ENCODE results near the gene SIMC1. TPM values are rescaled to one million over a fixed set of nuclear protein-coding genes. Genes with fewer than 3 reads are reported as not detected.
"Not testable (repeated sequence)": the region's sequence is repeated elsewhere in the genome, so short reads cannot be mapped to it uniquely, and the experiment has no call there.

The SIMC1 gene
- total and polyA plus RNA-seq, 5 experiments from 2014 or later = 2.4 to 23.0 (median 11.1) TPM

DNA sequence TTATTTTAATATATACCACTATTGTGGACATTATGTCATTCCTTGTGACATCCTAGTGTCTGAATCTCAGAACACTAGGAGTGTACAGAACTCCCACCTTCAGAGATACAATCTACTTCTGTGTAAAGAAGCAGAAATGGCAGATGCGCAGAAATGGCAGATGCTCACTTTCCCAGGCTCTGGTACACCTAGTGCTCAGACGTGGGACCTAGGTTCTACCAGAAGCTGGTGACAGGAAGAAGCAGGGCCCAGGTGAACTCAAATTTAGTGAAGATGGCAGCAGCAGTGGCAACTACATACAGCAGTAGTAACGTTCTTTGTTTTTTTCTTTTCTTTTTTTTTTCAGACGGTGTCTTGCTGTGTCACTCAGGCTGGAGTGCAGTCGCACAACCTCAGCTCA is 22.5 kb downstream of the SIMC1 start:
- DNase-seq, H3K27me3 Mint-ChIP-seq, POLR2A ChIA-PET, H3K4me1 Mint-ChIP-seq, ATAC-seq, H3K27ac Mint-ChIP-seq, H3K4me3 Mint-ChIP-seq, H3K9me3 Mint-ChIP-seq: not testable (repeated sequence)
- peaks cover 0 to 20% (median 9%) of the 10 kb centered on the region in 3 donors for H3K36me3 Mint-ChIP-seq

DNA sequence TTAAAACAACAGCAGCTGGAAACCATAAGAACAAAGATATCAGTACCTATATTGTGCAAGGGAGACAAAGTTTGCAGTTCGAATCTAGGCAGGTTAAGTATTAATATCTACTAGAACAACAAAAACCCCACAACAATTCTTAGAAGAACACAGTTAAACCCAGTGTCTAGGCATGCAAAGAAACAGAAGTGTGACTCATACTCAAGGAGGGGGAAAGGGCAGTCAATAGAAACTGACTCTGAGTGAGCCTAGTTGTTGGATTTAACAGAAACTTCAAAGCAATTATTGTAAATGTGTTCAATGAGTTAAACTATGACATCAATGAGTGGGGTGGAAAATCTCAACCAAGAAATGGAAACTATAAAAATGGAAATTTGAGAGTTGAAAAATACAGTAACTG is 28.2 kb downstream of the SIMC1 start:
- POLR2A ChIA-PET, H3K27me3 Mint-ChIP-seq: not testable (repeated sequence)

DNA sequence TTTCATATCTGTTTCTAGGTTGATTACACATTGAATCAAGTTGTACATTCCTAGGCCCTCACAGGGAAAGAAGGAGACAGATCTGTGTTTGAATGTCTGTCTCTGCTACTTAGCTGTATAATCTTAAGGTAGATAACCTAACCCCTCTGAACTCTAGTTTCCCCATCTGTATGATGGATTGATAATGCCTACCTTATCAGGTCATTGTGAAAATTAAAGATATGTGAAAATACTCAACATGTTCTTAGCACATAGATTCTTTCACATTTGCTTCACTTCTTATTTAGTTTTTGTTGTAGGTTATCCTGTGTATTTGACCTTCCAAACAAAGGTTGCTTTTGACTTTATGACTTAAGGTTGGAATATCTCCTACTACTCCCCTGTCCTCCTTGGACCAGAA is 50.8 kb downstream of the SIMC1 start:
- ATAC-seq, H3K9me3 Mint-ChIP-seq, H3K36me3 Mint-ChIP-seq, POLR2A ChIA-PET, H3K27ac Mint-ChIP-seq, H3K4me1 Mint-ChIP-seq, DNase-seq, H3K27me3 Mint-ChIP-seq, H3K4me3 Mint-ChIP-seq: not testable (repeated sequence)

More for the DNA sequence above, 28.2 kb downstream of the SIMC1 start:
- H3K9me3 Mint-ChIP-seq, DNase-seq, H3K4me3 Mint-ChIP-seq, H3K27ac Mint-ChIP-seq, H3K4me1 Mint-ChIP-seq, ATAC-seq: not testable (repeated sequence)
- H3K36me3 Mint-ChIP-seq = peaks cover 0 to 26% (median 15%) of the 10 kb centered on the region in 3 donors

DNA sequence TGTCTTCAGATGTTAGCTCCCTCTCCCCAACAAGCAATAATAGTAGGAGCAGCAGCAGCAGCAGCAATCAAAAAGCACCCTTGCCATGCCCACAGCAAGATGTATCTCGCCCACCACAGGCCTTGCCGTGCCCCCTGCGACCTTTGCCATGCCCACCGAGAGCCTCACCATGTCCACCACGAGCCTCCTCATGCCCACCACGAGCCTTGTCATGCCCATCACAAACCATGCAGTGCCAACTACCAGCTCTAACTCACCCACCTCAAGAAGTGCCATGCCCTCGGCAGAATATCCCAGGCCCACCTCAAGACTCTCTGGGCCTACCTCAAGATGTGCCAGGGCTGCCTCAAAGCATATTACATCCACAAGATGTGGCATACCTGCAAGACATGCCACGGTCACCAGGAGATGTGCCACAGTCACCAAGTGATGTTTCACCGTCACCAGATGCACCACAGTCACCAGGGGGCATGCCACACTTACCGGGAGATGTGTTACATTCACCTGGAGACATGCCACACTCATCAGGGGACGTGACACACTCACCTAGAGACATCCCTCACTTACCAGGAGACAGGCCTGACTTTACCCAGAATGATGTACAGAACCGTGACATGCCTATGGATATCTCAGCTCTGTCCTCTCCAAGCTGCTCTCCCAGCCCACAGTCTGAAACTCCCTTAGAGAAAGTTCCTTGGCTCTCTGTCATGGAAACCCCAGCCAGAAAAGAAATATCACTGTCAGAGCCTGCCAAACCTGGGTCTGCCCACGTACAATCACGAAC is 52.0 kb downstream of the SIMC1 start:
- H3K4me1 Mint-ChIP-seq, H3K4me3 Mint-ChIP-seq, POLR2A ChIA-PET, ATAC-seq, DNase-seq, H3K9me3 Mint-ChIP-seq, H3K27me3 Mint-ChIP-seq: not testable (repeated sequence)
- H3K36me3 Mint-ChIP-seq = peaks cover 0 to 12% (median 9%) of the 10 kb centered on the region in 3 donors
- peak overlapping the region in 3 of 10 donors; percentile 26 to 86 (median 48) for H3K27ac Mint-ChIP-seq

- H3K9me3 Mint-ChIP-seq, POLR2A ChIA-PET, H3K27ac Mint-ChIP-seq, DNase-seq, H3K4me1 Mint-ChIP-seq, ATAC-seq, H3K27me3 Mint-ChIP-seq, H3K4me3 Mint-ChIP-seq: not testable (repeated sequence)
- H3K36me3 Mint-ChIP-seq = peaks cover 22 to 44% (median 31%) of the 10 kb centered on the region in 3 donors
These were observed 67.1 kb downstream of the SIMC1 start for GRCh38 chr5:176305356-176305755.

DNA sequence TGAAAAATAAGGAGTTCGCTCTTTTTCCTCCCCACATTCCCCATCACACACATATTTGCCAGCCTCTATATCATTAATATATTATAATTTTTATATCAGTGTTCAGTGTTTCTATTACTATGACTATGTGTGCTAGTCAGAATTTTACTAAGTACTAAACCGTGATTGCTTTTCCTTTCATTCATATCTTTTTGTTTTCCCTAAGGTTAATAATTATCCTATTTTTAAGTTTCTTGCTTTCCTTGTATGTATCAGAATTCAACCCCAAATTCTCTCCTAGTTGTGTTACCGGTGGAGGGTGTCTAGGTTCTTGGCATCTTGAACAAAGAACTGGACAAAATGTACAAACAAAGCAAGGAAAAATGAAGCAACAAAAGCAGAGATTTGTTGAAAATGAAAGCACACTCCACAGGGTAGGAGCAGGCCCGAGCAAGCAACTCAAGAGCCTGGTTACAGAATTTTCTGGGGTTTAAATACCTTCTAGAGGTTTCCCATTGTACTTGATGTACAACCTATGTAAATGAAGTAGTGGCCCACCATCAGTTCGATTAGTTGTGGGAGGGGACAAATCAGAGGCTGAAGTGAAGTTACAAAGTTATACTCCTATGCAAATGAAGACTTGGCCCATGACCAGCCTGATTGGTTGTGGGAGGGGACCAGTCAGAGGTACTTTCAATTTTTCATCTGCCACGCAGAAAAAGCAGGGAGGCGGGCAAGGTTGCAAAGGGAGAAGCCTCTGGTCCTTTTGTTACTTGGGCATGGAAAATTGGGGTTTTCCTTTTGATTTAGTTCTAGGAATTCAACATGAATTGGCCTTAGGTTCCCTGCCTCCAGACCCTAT is 79.5 kb downstream of the SIMC1 start:
- DNase-seq = no peak
- H3K36me3 Mint-ChIP-seq = peaks cover 4 to 62% (median 17%) of the 10 kb centered on the region in 3 donors
- POLR2A ChIA-PET = no interaction called here
- H3K27me3 Mint-ChIP-seq = no peaks in the 10 kb centered on the region
- H3K27ac Mint-ChIP-seq = peak overlapping the region in 2 of 10 donors; percentile 8 to 32
- H3K9me3 Mint-ChIP-seq = no peaks in the 10 kb centered on the region
- H3K4me3 Mint-ChIP-seq = no peak overlapping the region
- no peak for ATAC-seq
- no peaks in the 10 kb centered on the region for H3K4me1 Mint-ChIP-seq

GRCh38 chr5:176319827-176320554 is 81.8 kb downstream of the SIMC1 start:
- no peak overlapping the region for H3K4me3 Mint-ChIP-seq
- no peaks in the 10 kb centered on the region for H3K9me3 Mint-ChIP-seq
- POLR2A ChIA-PET = no interaction called here
- ATAC-seq (no peak), DNase-seq (no peak)
- no peaks in the 10 kb centered on the region for H3K4me1 Mint-ChIP-seq
- H3K36me3 Mint-ChIP-seq = peaks cover 4 to 58% (median 22%) of the 10 kb centered on the region in 3 donors
- peak overlapping the region in 3 of 10 donors; percentile 13 to 43 (median 39) for H3K27ac Mint-ChIP-seq
- no peaks in the 10 kb centered on the region for H3K27me3 Mint-ChIP-seq

DNA sequence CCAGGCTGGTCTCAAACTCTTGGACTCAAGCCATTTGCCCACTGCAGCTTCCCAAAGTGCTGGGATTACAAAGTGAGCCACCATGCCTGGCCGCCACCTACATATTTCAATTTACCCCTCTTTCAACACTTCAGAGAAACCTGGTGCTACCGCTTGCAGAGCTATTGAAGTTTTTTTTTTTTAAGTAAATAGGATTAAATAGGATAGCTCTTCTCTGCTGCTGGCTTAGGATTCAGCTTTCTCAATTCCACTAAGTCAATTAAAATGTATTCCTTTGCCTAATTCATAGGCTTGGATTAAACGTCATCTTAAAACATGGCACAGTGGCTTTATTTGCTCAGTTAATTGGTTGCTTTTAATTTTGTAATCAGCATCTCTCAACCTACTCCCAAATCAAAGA is 82.4 kb downstream of the SIMC1 start:
- H3K4me3 Mint-ChIP-seq = no peak overlapping the region
- no peaks in the 10 kb centered on the region for H3K27me3 Mint-ChIP-seq
- DNase-seq (no peak), ATAC-seq (no peak)
- no peaks in the 10 kb centered on the region for H3K4me1 Mint-ChIP-seq
- peaks cover 0 to 54% (median 20%) of the 10 kb centered on the region in 3 donors for H3K36me3 Mint-ChIP-seq
- POLR2A ChIA-PET = no interaction called here
- no peak overlapping the region for H3K27ac Mint-ChIP-seq
- no peaks in the 10 kb centered on the region for H3K9me3 Mint-ChIP-seq

GRCh38 chr5:176334031-176334770 is 96.0 kb downstream of the SIMC1 start:
- H3K27ac Mint-ChIP-seq = peak overlapping the region in 2 of 10 donors; percentile 27 to 71
- no peak overlapping the region for H3K4me3 Mint-ChIP-seq

DNA sequence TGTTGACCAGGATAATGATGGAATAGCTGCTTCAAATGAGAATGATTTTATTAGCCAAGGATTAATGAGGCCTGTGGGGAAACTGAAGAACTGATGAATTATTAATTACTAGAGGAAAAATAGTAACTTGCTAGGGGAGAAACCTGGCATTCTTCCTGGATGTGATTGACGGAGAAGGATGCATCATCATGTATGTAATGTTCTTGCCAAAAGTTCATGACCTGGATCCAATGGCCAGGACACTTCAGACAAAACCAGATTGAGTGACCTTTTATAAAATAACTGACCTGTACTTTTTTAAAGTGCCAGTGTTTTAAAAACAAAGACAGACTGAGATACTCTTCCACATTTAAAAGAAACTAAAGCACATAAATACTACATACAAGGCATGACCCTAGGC is 99.7 kb downstream of the SIMC1 start:
- peaks cover 0 to 2% (median 0%) of the 10 kb centered on the region in 4 donors for H3K4me1 Mint-ChIP-seq
- no peaks in the 10 kb centered on the region for H3K27me3 Mint-ChIP-seq
- POLR2A ChIA-PET = no interaction called here
- ATAC-seq (no peak), DNase-seq (no peak)
- no peak overlapping the region for H3K4me3 Mint-ChIP-seq
- H3K9me3 Mint-ChIP-seq = peaks cover 0 to 13% (median 7%) of the 10 kb centered on the region in 9 donors
- H3K36me3 Mint-ChIP-seq = peaks cover 9 to 46% (median 21%) of the 10 kb centered on the region in 3 donors
- H3K27ac Mint-ChIP-seq = peak overlapping the region in 1 of 10 donors; percentile 43

More at GRCh38 chr5:176334031-176334770, 96.0 kb downstream of the SIMC1 start:
- no peaks in the 10 kb centered on the region for H3K4me1 Mint-ChIP-seq
- POLR2A ChIA-PET = no interaction called here
- DNase-seq = no peak
- H3K9me3 Mint-ChIP-seq = peaks cover 0 to 13% (median 10%) of the 10 kb centered on the region in 9 donors
- ATAC-seq = no peak
- no peaks in the 10 kb centered on the region for H3K27me3 Mint-ChIP-seq
- peaks cover 13 to 51% (median 26%) of the 10 kb centered on the region in 3 donors for H3K36me3 Mint-ChIP-seq

DNA sequence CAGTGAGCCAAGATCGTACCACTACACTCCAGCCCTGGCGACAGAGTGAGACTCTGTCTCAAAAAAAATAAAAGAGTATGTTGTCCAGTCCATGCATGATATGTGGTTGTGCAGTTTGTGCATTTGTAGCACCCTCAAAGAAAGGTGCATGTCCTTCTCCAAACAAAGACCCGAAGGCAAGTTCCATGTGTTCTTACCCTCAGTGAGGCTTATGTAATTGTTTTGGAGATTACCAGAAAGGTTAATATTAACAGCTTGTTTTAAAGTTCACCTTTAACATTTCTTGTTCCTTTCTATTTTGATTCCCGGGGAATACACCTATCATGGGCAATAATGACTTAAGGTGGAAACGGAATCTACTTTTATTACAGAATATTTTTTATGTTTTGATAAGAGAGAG is 101.1 kb downstream of the SIMC1 start:
- no peak for DNase-seq
- POLR2A ChIA-PET = no interaction called here

More for the DNA sequence above, 101.1 kb downstream of the SIMC1 start:
- Mint-ChIP-seq H3K27me3 (no peaks in the 10 kb centered on the region), H3K4me3 (no peak overlapping the region), H3K4me1 (peaks cover 0 to 2% (median 0%) of the 10 kb centered on the region in 4 donors), H3K36me3 (peaks cover under 1 to 42% (median 12%) of the 10 kb centered on the region in 3 donors), H3K27ac (no peak overlapping the region), H3K9me3 (peaks cover 0 to 4% (median 0%) of the 10 kb centered on the region in 9 donors)
- ATAC-seq = no peak
